Head of caudate nucleus (tissue), 42 donors: ENCODE results near the gene MIPOL1.
"Not testable (repeated sequence)": the region's sequence is repeated elsewhere in the genome, so short reads cannot be mapped to it uniquely, and the experiment has no call there.

Experiments
- DNase-seq, 42 donors: peaks; one replicate each; pipeline versions ENCODE4 v3.0.0 to v3.0.0-alpha.2; 2020 to 2021; ENCODE audit warnings: mixed read lengths in 7 of 42
- intact Hi-C: fragments of 100-400 bp; cut with DNase I; formaldehyde crosslinking; loops from one replicate; pipeline ENCODE4 v1.15.0; 2022

The MIPOL1 gene

GRCh38 chr14:37340353-37340752 is 142.6 kb downstream of the MIPOL1 start:
- intact Hi-C loops: no loop called here
- no peak for DNase-seq

- no peak for DNase-seq
- intact Hi-C loops: no loop called here
Observed at GRCh38 chr14:37343307-37344094, 145.8 kb downstream of the MIPOL1 start.

- DNase-seq: no peak
- intact Hi-C loops: no loop called here
Observed at GRCh38 chr14:37363661-37364060, 165.9 kb downstream of the MIPOL1 start.

GRCh38 chr14:37369425-37369824 is 171.7 kb downstream of the MIPOL1 start:
- intact Hi-C loops: no loop called here
- DNase-seq: no peak

GRCh38 chr14:37375566-37375965 is 177.8 kb downstream of the MIPOL1 start:
- no peak for DNase-seq
- intact Hi-C loops: no loop called here

GRCh38 chr14:37376944-37377609 is 179.3 kb downstream of the MIPOL1 start:
- DNase-seq: no peak
- intact Hi-C loops: no loop called here

GRCh38 chr14:37384870-37385596 is 187.3 kb downstream of the MIPOL1 start:
- intact Hi-C loops: no loop called here

GRCh38 chr14:37397157-37397940 is 199.6 kb downstream of the MIPOL1 start:
- intact Hi-C loops, DNase-seq: not testable (repeated sequence)

More at GRCh38 chr14:37384870-37385596, 187.3 kb downstream of the MIPOL1 start:
- no peak for DNase-seq

GRCh38 chr14:37397941-37398215 is 200.1 kb downstream of the MIPOL1 start:
- intact Hi-C loops: no loop called here
- no peak for DNase-seq

- no peak for DNase-seq
- intact Hi-C loops: no loop called here
Observed at GRCh38 chr14:37399517-37399916, 201.8 kb downstream of the MIPOL1 start.

GRCh38 chr14:37401093-37401492 is 203.4 kb downstream of the MIPOL1 start:
- intact Hi-C loops: no loop called here

GRCh38 chr14:37403626-37404025 is 205.9 kb downstream of the MIPOL1 start:
- no peak for DNase-seq
- intact Hi-C loops: no loop called here

More at GRCh38 chr14:37401093-37401492, 203.4 kb downstream of the MIPOL1 start:
- no peak for DNase-seq

GRCh38 chr14:37406095-37406494 is 208.4 kb downstream of the MIPOL1 start:
- no peak for DNase-seq
- intact Hi-C loops: no loop called here

- DNase-seq: no peak
- intact Hi-C loops: no loop called here
Observed at GRCh38 chr14:37411079-37411735, 213.5 kb downstream of the MIPOL1 start.

GRCh38 chr14:37413050-37413449 is 215.3 kb downstream of the MIPOL1 start:
- intact Hi-C loops: no loop called here
- DNase-seq: no peak

GRCh38 chr14:37413504-37414003 is 215.8 kb downstream of the MIPOL1 start:
- intact Hi-C loops: no loop called here
- no peak for DNase-seq

GRCh38 chr14:37416264-37416663 is 218.5 kb downstream of the MIPOL1 start:
- DNase-seq: no peak
- intact Hi-C loops: no loop called here

- intact Hi-C loops: no loop called here
- DNase-seq: no peak
Observed at GRCh38 chr14:37417151-37417550, 219.4 kb downstream of the MIPOL1 start.

GRCh38 chr14:37417833-37418232 is 220.1 kb downstream of the MIPOL1 start:
- DNase-seq: no peak
- intact Hi-C loops: no loop called here
